GM12878 (cell line): Measurements from ENCODE around the gene CD2BP2. TPM values are rescaled to one million over a fixed set of nuclear protein-coding genes. Genes with fewer than 3 reads are reported as not detected.

Experiments used
- ATAC-seq: fragments of 200-7000 bp; cut with Tn5 transposase; 3 replicates; pipeline ENCODE4 v1.9.1; 2020; ENCODE audit warnings: mild to moderate bottlenecking, moderate library complexity
- BruUV-seq: library from RNA; stranded (reverse); fragments of 400-500 nt; replicated peaks from 2 replicates; lab custom pipeline; 2021; lab: Mats Ljungman, UMichigan
- CTCF ChIA-PET: fragments of 300-600 bp; sonication (Branson Sonifier 250); formaldehyde crosslinking; extraction: SDS; loops from one replicate; lab custom pipeline; 2021; ENCODE audit warnings: inconsistent platforms; lab: Yijun Ruan, JAX
- POLR2A ChIA-PET: fragments of 350-600 bp; formaldehyde crosslinking; extraction: SDS; loops from one replicate; lab custom pipeline; 2021; ENCODE audit warnings: inconsistent platforms; lab: Charles Lee
- RAD21 ChIA-PET: fragments of 300-600 bp; sonication (Branson Sonifier 250); formaldehyde crosslinking; loops from one replicate; lab custom pipeline; 2023; ENCODE audit warnings: antibody characterized with exemption; ENCODE audit not compliant: unreplicated experiment; lab: Charles Lee
- SMC1A ChIA-PET: fragments of 300-600 bp; sonication (Branson Sonifier 250); formaldehyde crosslinking; loops from one replicate; lab custom pipeline; 2023; ENCODE audit not compliant: unreplicated experiment, uncharacterized antibody; lab: Charles Lee
- DNase-seq: peaks from one replicate; pipeline ENCODE4 v3.0.0-alpha.2; 2011; ENCODE audit warnings: low read depth, low spot score
- FAIRE-seq: peaks from 3 replicates; lab custom pipeline; 2011; peaks lifted over from hg19 to GRCh38; lab: Jason Lieb, UNC
- H2AFZ ChIP-seq: 2 replicates; pipeline ENCODE4 v1.6.0; 2011; ENCODE audit warnings: low read depth, low read length, control low read depth; ENCODE audit not compliant: control insufficient read depth
- H3K27ac ChIP-seq: 2 replicates; pipeline ENCODE4 v1.5.1; 2011; ENCODE audit warnings: control low read depth; ENCODE audit not compliant: control insufficient read depth, insufficient read depth
- H3K27me3 ChIP-seq, 2 experiments: replicated peaks in 1 of 2; 2 replicates each; pipeline versions ENCODE4 v1.6.0 to v1.6.1; 2011; ENCODE audit warnings: low read length in 1 of 2; ENCODE audit not compliant: control insufficient read depth in 2 of 2, insufficient read depth in 2 of 2
- H3K36me3 ChIP-seq, 2 experiments: 2 replicates each; pipeline ENCODE4 v1.5.1; 2011; ENCODE audit warnings: low read length in 1 of 2; ENCODE audit not compliant: control insufficient read depth in 2 of 2, insufficient read depth in 2 of 2
- H3K4me1 ChIP-seq: 2 replicates; pipeline ENCODE4 v1.6.1; 2011; ENCODE audit warnings: mild to moderate bottlenecking, low read length, moderate library complexity, mixed read lengths; ENCODE audit not compliant: control insufficient read depth, insufficient read depth
- H3K4me2 ChIP-seq: 2 replicates; pipeline ENCODE4 v1.6.0; 2011; ENCODE audit warnings: control low read depth; ENCODE audit not compliant: control insufficient read depth, insufficient read depth
- H3K4me3 ChIP-seq: fragments of 200-600 bp; sonication (generic); 2 replicates; pipeline ENCODE4 v1.5.1; 2016
- H3K79me2 ChIP-seq: 2 replicates; pipeline ENCODE4 v1.6.0; 2011; ENCODE audit warnings: low read length; ENCODE audit not compliant: control insufficient read depth, insufficient read depth
- H3K9ac ChIP-seq: 2 replicates; pipeline ENCODE4 v1.8.0; 2011; ENCODE audit warnings: low read length, control low read depth, mixed read lengths; ENCODE audit not compliant: control insufficient read depth, insufficient read depth
- H3K9me3 ChIP-seq: replicated peaks from 3 replicates; pipeline ENCODE4 v1.5.1; 2011; ENCODE audit warnings: mild to moderate bottlenecking, low read length; ENCODE audit not compliant: control insufficient read depth, insufficient read depth
- H4K20me1 ChIP-seq: 2 replicates; pipeline ENCODE4 v1.6.0; 2011; ENCODE audit not compliant: control insufficient read depth, insufficient read depth
- BHLHE40 ChIP-seq, 2 experiments: fragments of 450-650 bp in 1 of 2; IDR thresholded peaks; 2 replicates each; pipeline ENCODE4 v1.6.1; 2011 to 2017; ENCODE audit warnings: low read depth in 2 of 2, borderline replicate concordance in 1 of 2, improper control_type of control experiment in 1 of 2, low read length in 1 of 2, mild to moderate bottlenecking in 1 of 2
- BRCA1 ChIP-seq: IDR thresholded peaks from 2 replicates; pipeline ENCODE4 v1.6.1; 2011; ENCODE audit warnings: low read depth, low read length, improper control_type of control experiment
- FOXM1 ChIP-seq: IDR thresholded peaks from 2 replicates; pipeline ENCODE4 v1.6.1; 2012; ENCODE audit warnings: low read depth, mild to moderate bottlenecking, inconsistent platforms, low read length, moderate library complexity
- HDGF ChIP-seq: fragments of 450-650 bp; IDR thresholded peaks from 2 replicates; pipeline ENCODE4 v1.6.1; 2016; ENCODE audit warnings: antibody characterized with exemption
- JUND ChIP-seq: IDR thresholded peaks from 2 replicates; pipeline ENCODE4 v1.6.1; 2012; ENCODE audit warnings: low read depth, mild to moderate bottlenecking, low read length, improper control_type of control experiment, moderate library complexity
- KAT2A ChIP-seq: conservative IDR thresholded peaks from 2 replicates; pipeline ENCODE4 v1.6.1; 2011; ENCODE audit warnings: low read depth, low read length; ENCODE audit not compliant: control insufficient read depth
- NKRF ChIP-seq: fragments of 450-650 bp; conservative IDR thresholded peaks from 2 replicates; pipeline ENCODE4 v1.6.1; 2017; ENCODE audit warnings: mild to moderate bottlenecking, moderate library complexity
- NRF1 ChIP-seq: conservative IDR thresholded peaks from 2 replicates; pipeline ENCODE4 v1.6.1; 2011; ENCODE audit warnings: mild to moderate bottlenecking, low read depth, low read length, improper control_type of control experiment
- RAD51 ChIP-seq: fragments of 450-650 bp; IDR thresholded peaks from 2 replicates; pipeline ENCODE4 v1.6.1; 2016; ENCODE audit warnings: moderate library complexity, mild to moderate bottlenecking, inconsistent platforms
- SREBF1 ChIP-seq: IDR thresholded peaks from 2 replicates; pipeline ENCODE4 v1.6.1; 2012; ENCODE audit warnings: mild to moderate bottlenecking, low read length
- TARDBP ChIP-seq: IDR thresholded peaks from 2 replicates; pipeline ENCODE4 v1.6.1; 2016; ENCODE audit warnings: borderline replicate concordance
- ZBTB33 ChIP-seq: fragments of 450-650 bp; IDR thresholded peaks from 2 replicates; pipeline ENCODE4 v1.6.1; 2017; ENCODE audit warnings: mild to moderate bottlenecking
- ZNF384 ChIP-seq: IDR thresholded peaks from 2 replicates; pipeline ENCODE4 v1.6.1; 2012; ENCODE audit warnings: low read depth, mild to moderate bottlenecking, low read length, improper control_type of control experiment, borderline replicate concordance
- ZNF622 ChIP-seq: fragments of 450-650 bp; IDR thresholded peaks from 2 replicates; pipeline ENCODE4 v1.6.1; 2017; ENCODE audit warnings: mild to moderate bottlenecking, inconsistent platforms
- WGBS: methylation state at CpG from one replicate; pipeline ENCODE4 v1.1.6; 2016; ENCODE audit warnings: low lambda C conversion rate; ENCODE audit not compliant: insufficient replicate concordance, insufficient coverage; ENCODE audit errors: missing lambda C conversion rate; 5-methylcytosine and 5-hydroxymethylcytosine counted together
- in situ Hi-C: fragments of 300-500 bp; cut with MboI; formaldehyde crosslinking; loops from 9 replicates; pipeline ENCODE4 v1.14.3; 2018; ENCODE audit warnings: mixed read lengths
- intact Hi-C: fragments of 100-400 bp; cut with micrococcal nuclease; formaldehyde crosslinking; loops from one replicate; pipeline ENCODE4 v1.14.2; 2022; ENCODE audit not compliant: unreplicated experiment
- polyA plus RNA-seq, 11 experiments: library from polyadenylated mRNA; depleted of rRNA in 4 of 11; unstranded in 6 of 11; stranded (reverse) in 5 of 11; fragments of >200 nt; fragmentation: Nextera tagmentation in 4 of 11; fragmentation: Illumina TruSeq in 1 of 11; extraction: Ambion mirVana in 4 of 11; extraction: Trizol in 1 of 11; gene quantifications; 1 replicate in 1 of 11; 2 replicates in 10 of 11; pipeline versions ENCODE4 v1.2.1 to v1.2.3, GENCODE V29; 2011 to 2016; ENCODE audit warnings: inconsistent platforms in 2 of 11, missing spikeins in 2 of 11, low read depth in 1 of 11
- total RNA-seq, 4 experiments: library from RNA; depleted of rRNA in 3 of 4; stranded (reverse); fragments of >200 nt in 3 of 4; fragmentation: Illumina TruSeq in 1 of 4; extraction: Trizol in 1 of 4; gene quantifications; 2 replicates each; pipeline versions ENCODE4 v1.2.1 to v1.2.3, GENCODE V29; 2013 to 2021

CD2BP2 gene
- total and polyA plus RNA-seq, 10 of the 15 experiments (the other 5 are each of a cell fraction or from before 2014, with no cell fraction given), result 3.3 to 47.9 (median 31.8) TPM

- no TSS peak for BruUV-seq
- Histone ChIP-seq H2AFZ (no peak overlapping the region), H3K4me3 (no peak overlapping the region), H3K79me2 (peaks cover 5% of the 10 kb centered on the region), H3K9me3 (no peaks in the 10 kb centered on the region), H3K27me3 (no peaks in the 10 kb centered on the region; a peak in 1 of 4 replicates), H3K4me2 (no peak overlapping the region), H3K36me3 (peaks cover 0 to 2% of the 10 kb centered on the region in 2 experiments; a peak in 3 of 4 replicates), H3K4me1 (peaks cover 13% of the 10 kb centered on the region), H4K20me1 (no peaks in the 10 kb centered on the region), H3K9ac (no peak overlapping the region), H3K27ac (no peak overlapping the region)
- no peak for ATAC-seq
- ChIA-PET SMC1A (interaction anchor here (1.1 to 2.2 kb wide), 5 partner anchors 10 to 28 kb away, joined by 3 to 6 read pairs (median 4); partner anchors contain the start of genes SEPTIN1 and TBC1D10B), RAD21 (interaction anchor here (1.3 to 2.4 kb wide), 4 partner anchors 10 to 27 kb away, joined by 4 to 10 read pairs (median 8); partner anchors contain the start of gene SEPTIN1), CTCF (interaction anchor here (1.1 to 1.8 kb wide), 4 partner anchors 9 to 295 kb away, joined by 3 to 6 read pairs (median 4); partner anchors contain the start of gene ZNF771), POLR2A (no interaction called here)
- FAIRE-seq, result no peak
- TF ChIP-seq KAT2A (no peak), SREBF1 (no peak), RAD51 (no peak), ZNF622 (no peak), ZBTB33 (no peak), TARDBP (no peak), HDGF (no peak), NKRF (no peak), BHLHE40 (IDR thresholded peaks at IDR 0.05; ENCODE audit: borderline replicate concordance in 1 of 2, low read depth in 2 of 2, low read length in 1 of 2) (no peak), ZNF384 (no peak), NRF1 (no peak), FOXM1 (no peak), JUND (no peak), BRCA1 (no peak)
- intact Hi-C loops (no loop called here), in situ Hi-C loops (no loop called here)
- 73% methylated on average over 23 of the region's 23 CpGs for WGBS
- no peak for DNase-seq
Observed at GRCh38 chr16:30398661-30399434, 43.7 kb upstream of the CD2BP2 start.
